HS-27A (cell line): ENCODE measurements around the gene ANKH.

Experiments
- DNase-seq: peaks from one replicate; pipeline ENCODE4 v3.0.0-alpha.2; 2012; ENCODE audit warnings: low read depth, missing footprints

ANKH gene

DNA sequence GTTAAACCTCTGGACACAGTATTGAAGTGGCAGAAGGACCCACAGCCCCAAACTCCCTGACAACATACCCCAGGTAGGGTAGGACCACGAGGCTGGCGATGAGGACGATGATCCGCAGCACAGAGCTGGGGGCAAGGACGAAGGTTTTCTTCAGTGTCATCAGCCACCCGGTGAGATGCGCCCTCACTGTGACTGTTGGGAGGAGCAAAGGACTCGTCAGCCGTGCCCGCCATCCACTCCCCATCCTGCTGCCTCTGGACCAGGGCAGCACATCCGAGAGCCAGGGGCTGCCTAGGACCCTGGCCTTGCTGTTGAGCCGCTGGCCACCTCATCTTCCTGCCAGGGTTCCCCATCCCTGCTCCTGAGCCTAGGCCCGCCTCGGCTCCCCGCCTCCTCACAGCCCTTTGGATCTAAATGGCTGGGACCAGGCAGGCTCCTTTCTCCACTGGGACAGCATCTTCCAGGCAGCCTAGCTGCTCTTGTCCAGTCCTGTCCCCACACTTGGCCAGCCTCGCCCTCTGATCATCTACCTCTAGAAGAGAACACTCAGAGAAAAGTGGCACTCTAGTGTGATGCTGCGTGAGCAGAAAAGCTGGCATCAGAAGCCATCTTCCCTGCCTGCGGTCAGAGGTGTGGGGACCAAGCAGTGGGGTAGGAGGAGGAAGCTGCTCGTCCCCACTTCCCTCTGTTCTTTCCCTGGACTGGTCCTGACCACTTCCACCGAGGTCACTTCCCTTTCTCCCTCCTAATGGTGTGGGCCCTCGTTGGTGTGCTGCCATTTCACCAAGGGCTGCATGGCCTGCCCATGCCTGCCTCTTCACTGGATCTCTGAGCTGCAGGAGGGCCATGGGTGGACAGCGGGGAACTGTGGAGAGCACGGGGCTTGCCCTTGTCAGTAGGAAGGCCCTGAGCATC is 157.8 kb downstream of the ANKH start:
- DNase-seq = no peak

DNA sequence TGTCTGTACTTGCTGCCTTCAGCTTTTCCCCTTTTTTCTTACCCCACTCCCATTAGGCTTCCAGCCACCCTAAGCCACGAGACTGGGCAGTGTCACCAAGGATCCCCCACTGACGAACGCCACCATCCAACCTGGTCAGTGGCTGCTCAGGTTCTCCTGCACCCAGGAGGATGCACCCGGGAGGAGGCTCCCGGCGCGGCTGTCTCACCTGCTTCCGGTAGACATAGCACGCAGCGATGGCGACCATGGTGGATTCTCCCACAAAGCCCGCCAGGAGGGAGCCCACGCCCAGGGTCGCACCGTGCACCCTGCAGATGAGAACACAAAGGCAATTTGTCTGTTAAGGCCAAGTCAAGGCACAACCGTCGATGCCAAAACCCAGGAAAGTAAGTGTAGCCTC is 158.9 kb downstream of the ANKH start:
- no peak for DNase-seq

DNA sequence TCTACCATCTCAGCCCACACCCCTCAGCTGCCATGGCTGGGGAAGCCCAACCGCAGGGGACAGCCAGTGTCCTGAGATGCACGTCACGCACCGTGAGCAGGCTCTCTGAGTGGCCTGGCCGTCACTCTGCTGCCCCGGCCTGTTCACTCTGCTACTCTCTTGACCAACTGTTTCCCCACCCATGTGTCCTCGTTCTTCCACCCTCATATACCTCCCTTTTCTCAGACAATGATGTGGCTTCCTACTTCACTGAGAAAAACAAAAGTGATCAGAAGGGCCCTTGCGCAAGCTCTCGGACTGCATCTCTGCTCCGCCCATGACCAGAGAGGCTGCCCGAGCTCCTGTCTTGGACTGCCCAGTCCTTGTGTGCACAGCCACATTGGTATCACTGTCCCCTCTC is 159.4 kb downstream of the ANKH start:
- DNase-seq = no peak

DNA sequence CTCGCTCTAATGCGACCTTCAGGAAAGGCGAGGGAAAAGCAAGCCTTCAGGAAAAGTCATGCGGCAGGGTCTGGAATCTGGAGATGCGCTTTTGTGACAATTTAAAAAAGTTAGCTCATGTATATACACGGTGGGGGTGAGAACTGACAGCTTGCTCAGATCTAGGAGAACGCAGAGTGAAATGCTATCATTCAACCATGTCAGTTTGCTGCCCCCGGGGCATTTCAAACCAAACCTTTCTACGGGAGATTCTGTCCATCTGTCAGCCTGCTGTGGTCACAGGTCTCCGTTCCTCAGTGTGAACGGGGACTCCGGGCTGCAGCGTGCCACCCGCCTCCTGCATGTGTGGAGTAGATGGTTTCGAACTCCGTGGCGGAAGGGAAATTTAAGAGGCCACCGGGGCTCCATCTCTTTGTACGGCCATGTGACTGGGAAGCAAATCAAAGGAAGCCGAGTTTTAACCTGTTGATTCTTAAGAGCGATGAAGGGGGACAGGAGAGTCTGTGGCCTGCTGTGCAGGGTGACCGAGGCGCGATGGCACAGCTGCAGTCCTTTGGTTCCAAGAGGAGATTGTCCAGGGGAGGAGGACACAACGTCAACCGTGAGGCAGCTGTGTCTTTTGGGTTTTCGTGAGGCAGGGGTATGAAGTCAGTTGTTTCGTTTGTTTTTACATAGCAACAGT is 161.1 kb downstream of the ANKH start:
- no peak for DNase-seq

DNA sequence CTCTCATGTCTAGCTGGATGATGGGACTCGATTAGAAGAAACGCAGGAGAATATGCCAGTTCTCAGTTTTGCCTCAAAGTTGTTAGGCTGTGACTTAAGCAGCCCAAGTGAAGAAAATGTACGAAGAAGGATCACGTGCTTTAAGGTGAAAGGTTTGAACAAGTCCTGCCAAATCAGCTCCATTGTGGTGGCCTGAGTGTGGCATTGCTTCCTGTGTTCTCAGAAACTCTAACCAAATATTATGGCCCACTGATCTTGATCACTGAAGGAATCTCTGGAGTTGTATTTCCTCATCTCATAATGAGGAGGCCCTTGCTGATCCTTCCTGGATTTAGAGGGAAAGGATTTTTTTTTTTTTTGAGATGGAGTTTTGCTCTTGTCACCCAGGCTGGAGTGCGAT is 163.0 kb downstream of the ANKH start:
- no peak for DNase-seq

DNA sequence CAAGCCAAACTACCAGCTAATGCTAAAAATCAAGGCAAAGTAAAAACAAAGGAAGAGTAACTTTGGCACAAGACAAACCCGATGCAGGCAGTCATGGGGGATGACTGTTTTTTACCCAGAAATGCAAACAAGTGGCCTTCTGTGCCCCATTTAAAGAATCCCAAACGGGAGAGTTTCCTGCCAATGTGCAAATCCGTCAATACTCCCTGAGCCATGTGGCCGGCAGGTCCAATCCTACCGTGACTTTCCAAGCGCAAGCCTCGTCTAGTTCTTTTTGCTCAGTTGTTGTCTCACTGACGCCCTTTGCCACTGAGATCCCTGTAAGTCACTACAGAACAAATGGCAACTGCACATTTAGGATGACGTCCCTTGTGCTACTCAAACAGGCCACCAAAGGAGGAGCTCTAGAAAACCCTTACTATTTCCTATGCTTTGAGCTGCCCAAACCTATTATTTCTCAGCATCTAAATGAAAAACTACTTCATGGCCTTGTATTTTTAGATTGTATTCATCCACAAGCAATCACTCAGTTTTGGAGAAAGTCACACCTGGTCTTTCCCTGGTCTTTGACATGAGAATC is 163.7 kb downstream of the ANKH start:
- DNase-seq = no peak

DNA sequence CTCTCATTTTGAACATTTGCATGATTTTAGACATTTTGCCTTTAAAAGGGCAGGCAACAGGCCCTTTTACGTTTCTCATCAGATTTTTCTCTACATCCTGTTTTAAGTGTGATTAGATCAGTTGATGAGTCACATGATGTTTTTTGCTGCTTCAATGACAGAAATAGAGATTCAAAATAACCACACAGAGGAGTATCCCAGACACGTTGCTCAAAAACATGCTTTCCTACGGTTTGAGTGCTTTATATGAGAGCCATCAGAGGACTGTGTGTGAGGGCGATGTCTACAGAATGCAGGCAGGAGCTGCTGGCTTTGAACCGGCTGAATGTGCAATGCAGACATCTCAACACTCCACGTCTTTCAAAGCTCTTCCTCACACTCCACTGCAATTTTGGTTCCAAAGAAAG is 165.0 kb downstream of the ANKH start:
- DNase-seq = no peak

DNA sequence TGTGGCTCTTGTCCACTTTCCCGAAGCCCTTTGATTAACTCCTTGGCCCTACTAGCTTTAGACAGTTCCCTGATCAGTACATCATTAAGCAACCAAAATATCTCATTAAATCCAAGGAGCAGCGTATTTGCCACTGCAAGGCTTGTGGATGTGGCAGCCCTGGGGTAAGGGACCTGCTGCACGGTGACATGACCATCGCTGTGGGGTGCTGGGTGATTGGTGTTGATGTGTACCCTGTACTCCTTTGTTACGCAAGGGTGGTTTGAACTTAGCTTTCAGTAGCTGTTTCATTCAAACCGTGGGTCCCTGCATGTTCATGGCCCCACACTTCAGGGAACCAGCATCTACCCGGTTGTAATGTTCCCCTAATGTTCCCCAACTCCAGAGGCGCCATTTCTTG is 166.0 kb downstream of the ANKH start:
- no peak for DNase-seq

DNA sequence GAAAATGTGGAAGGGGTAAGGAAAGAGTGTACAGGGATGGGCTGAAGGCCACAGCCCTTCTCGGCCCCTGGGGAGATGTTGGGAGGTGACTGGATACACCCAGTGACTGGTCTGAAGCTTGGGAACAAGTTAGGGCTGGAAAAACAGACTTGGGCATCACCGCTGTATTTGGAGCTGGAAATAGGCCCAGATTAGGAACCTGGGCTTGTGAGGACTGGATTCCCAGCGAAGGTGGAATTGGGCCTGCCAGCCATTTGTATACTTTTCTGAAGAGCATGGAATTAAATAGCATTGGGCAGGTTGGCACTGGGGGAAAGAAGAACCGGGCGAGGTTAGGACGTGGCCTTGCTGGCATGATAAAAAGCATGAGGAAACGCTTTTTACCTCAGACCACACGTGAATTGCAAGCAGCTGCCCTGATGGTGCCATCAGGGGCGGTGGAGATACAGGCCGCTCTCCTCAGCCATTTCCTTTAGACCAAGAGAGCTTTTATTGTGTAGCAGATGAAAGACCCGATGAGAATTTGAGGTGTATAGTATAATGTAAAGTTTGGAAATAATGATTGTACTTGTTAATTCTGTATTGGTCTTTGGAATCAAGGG is 169.2 kb downstream of the ANKH start:
- DNase-seq = no peak

DNA sequence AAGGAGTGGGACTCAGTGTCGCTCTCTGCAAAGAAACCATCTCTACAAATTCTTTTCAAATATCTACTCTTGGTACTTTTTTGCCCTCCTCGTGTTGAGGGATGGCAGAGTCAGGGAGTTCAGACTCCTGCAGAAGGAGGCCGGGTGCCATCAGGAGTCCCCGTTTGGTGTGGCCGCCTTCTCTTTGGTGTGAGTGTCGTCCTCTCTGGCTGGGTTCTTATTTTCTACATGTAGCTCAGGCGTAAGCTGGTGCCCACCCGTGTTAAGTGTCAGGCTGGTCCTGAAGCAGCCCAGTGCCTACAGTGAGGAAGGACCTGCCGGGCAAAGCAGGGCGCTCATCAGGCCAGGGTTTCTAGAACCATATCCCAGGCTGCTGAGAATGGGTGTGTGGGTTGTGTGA is 170.0 kb downstream of the ANKH start:
- DNase-seq = no peak

DNA sequence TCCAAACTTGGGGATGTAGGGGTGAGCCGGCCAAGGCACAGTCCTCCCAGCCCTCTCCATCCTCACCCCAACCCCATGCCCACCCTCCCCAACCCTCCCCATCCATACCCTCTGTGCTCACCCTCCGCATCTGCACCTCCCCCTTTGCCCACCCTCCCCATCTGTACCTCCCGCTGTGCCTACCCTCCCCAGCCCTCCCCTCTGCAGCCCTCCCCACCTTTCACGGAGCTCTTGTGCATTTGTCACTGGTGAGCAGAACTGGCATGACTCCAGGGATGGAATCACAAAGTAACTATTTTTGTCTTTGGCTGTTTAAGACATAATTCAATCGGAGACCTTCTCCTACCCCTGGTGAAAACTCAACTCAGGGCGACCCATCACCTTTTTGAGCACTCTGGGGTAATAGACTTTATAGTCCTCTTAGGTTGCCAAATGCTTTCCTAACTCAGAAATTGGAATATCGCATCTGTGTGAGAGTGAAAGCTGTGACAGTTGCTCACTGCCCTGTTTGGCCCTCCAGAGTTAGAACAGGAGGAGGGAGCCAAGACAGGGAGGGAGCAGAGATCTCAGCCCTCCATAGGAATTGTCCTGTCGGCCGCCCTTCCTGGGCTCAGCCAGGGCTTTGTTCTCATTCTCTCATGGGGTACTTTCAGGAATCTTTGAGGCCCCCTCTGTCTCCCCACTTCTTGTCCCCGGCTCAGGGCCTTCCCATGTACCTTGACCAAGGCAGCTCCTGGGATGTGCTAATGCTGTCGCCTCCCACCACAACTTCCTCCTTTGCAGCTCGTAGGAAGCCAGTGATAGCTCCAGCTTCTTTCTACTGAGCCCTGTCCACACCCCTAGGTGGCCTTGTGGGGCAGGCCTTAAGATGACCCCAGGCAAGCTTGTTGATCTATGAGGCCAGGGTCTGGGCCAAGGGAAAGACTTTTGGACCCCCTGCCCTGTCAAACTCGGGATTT is 170.8 kb downstream of the ANKH start:
- no peak for DNase-seq

DNA sequence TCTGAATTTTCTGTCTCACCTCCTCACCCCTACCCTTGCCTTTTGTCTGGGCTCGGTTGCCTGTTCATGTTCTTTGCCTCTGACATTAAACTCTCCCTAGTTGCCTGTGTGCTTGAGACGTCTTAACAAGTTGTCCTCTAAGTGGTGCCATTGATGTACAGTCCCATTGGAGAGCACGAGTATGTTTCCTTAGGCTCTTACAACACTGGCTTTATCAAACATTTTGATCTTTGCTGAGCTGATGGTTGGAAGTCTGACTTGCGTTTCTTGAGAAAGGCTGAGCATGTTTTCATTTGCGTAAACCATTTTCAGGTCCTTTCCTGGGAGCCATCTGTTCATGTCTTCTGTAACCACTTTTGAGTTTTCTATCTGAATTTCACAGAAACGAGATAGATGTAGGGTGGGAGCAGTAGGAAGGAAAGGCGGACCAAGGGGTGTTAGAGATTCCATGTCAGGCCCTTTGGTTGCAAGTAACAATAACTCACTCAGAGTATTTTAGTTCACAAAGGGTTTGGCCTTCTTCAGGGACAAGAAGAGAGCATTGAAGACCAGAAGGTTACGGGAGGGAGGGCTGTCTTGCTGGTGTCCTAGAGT is 171.7 kb downstream of the ANKH start:
- DNase-seq = no peak

DNA sequence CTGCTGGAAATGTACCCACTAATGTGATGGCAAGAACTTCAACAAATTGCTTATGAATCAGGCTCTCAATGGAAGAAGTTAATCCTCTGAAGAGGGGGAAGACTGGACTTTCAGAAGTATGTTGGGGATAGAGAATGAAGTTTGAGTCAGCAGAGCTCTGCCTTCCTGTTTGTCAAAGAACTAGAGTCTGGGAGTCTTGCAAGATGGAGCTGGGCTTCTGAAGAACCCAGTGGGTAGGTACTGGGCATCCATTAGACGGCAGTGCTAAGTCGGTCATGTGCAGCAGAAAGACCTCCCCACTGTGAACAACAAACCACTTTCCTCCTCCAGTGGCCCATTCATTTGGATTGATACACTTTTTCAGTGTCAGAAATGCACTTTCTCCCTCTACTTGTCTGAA is 172.4 kb downstream of the ANKH start:
- DNase-seq = no peak

DNA sequence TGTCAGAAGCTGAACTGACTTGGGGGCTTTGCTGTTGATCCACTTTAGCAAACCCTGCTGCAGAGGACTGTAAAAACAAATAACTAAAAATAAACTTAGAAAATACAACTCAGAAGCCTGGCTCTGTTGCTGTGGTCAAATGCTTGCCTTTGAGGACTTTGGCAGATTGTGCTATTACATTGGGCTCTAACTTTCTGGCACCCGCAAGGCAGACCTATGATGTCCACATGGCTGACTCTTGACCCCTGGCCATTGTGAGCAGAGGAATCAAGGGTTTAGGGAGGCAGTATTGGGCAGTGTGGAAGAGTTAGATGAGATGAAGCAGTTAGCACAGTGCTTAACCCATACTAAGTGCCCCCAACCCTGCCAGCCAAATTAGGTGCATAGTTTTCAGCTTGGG is 173.1 kb downstream of the ANKH start:
- no peak for DNase-seq

DNA sequence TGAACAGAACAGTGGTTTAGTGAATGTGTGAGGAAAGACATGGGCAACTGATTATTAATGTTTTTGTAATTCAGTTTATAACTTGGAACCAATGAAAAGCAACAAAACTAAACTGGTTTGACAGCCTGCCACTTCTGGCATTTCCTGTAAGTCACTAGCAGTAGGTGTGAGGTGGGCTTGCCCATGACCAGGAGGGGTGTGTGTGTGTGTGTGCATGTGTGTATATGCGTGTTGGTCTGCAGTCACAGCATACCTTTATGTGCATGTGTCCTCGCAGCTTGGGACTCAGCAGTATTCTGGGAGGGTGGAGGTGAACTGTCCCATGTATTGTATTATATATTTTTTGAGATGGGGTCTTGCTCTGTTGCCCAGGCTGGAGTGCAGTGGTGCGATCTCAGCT is 174.7 kb downstream of the ANKH start:
- no peak for DNase-seq

DNA sequence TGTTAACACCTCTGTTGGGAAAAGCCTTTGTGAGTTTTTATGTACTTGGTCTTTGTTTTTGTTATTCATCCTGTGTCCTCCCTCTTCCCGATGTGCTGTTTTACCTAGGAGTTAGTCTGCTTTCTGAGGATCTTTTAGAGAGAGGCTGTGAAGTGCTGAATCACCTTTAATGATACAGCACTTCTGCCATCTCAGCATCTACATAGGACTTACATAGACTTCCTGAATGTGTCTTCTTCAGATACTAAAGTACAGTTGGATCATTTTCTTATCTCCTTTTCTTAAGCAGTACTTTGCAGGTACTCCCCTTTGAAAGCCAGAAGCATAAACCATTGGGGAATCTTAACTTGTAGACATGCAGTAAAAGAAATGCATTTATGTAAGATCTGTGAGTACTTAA is 175.5 kb downstream of the ANKH start:
- DNase-seq = no peak

DNA sequence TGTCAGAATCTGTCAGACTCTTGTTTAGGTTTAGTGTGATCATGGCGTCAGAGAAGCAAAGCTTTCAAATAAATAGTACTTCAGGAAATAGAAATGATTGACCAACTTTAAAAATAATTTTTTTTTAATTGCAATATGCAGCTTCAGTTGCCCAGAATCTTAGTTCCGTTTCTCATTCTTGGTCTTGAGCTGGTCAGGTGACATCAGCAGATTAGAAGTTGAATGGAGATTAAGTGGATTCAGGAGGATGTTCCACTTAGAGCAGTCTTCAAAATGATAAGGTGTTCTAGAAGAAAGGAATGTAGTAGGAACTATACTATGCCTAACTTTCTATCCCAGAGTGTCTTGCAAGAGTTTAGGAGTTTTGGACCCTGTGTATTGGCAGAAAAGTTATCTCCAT is 176.4 kb downstream of the ANKH start:
- DNase-seq = no peak

DNA sequence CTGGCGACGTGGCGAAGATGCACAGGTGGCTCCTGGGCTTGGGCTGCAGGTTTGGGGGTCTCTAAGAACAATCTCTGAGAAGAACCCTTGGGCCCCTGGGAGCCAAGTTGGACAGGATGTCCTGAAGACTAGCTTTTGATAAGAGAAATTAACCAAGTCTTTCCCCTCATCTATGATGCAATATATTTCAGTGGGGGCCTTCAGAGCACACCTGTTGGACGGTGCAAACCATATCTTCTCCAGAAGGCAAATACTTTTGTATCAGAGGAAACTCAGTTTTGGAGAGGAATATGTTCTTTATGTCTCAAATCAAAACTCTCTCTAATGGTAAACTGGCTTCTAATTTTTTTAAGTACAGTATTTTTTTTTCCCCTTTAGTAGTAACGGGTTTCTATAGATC is 178.5 kb downstream of the ANKH start:
- DNase-seq = no peak

DNA sequence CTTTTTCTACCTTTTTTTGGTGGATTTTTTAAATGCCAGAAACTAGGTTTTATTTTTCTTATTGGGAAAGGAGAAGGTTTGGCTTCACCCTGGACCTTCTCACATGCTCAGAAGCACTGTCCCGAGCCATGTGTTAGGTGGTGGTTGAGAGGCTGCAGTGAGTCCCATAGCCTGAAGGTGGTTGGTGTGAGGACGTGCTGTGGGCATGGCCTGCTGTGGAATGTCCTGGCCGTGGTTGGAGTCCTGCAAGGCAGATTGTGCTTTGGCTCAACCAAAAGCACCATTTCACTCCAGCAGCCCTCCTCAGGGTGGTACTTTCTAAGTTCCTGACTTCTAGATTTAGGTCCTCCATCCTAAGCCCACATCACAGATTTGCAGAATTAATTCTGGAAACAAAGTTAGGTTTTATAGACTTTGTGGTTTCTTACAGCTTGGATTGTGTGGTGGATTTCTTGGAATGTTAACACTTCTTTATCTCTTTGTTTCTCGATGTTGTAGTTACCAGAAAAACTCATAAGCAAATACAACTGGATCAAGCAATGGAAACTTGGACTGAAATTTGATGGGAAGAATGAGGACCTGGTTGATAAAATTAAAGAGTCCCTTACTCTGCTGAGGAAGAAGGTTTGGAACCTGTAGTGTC is 184.4 kb downstream of the ANKH start:
- no peak for DNase-seq

DNA sequence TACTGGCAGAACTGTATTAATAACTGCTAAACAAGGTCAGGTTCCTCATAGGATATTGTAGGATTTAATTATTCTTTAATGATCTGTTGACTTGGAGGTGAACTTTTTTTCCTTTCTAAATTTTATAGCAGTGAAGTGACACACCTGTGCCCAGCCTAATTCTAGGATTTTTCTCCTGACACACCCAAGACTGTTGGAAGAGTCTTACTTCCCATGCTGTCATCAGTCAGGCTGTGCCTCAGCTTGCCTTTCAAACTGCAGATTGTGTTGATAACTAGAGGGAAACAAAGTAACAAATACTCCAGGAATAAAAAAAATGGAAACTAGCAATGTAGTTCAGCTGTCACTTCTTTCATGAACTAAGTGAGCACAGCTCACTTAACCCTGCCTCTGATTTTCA is 185.1 kb downstream of the ANKH start:
- DNase-seq = no peak

DNA sequence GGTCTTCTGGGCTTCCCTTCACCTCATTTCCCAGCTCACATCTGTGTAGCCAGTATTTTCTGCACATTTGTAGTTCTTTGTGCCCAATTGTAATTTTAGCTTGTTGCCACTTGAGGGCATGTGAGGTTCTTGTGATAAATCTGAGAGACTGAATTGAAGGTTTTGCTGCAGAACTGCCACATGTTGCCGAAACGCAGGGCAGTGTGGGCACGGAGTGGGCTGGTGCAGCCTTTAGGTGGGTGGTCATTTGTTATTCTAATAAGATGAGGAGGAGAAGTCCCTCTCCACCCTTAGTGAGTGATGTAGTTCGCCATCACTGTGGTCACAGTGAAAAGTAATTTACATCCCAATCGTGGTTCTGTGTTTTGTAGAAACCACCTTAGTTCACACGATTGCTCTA is 185.8 kb downstream of the ANKH start:
- no peak for DNase-seq
